GM18870 (cell line): ENCODE data around the gene CCDC78.

Source experiments
- ATAC-seq: cut with Tn5 transposase; IDR thresholded peaks from one replicate; pipeline ENCODE4 v1.9.1; 2021; ENCODE audit warnings: moderate library complexity; ENCODE audit not compliant: unreplicated experiment

The CCDC78 gene

DNA sequence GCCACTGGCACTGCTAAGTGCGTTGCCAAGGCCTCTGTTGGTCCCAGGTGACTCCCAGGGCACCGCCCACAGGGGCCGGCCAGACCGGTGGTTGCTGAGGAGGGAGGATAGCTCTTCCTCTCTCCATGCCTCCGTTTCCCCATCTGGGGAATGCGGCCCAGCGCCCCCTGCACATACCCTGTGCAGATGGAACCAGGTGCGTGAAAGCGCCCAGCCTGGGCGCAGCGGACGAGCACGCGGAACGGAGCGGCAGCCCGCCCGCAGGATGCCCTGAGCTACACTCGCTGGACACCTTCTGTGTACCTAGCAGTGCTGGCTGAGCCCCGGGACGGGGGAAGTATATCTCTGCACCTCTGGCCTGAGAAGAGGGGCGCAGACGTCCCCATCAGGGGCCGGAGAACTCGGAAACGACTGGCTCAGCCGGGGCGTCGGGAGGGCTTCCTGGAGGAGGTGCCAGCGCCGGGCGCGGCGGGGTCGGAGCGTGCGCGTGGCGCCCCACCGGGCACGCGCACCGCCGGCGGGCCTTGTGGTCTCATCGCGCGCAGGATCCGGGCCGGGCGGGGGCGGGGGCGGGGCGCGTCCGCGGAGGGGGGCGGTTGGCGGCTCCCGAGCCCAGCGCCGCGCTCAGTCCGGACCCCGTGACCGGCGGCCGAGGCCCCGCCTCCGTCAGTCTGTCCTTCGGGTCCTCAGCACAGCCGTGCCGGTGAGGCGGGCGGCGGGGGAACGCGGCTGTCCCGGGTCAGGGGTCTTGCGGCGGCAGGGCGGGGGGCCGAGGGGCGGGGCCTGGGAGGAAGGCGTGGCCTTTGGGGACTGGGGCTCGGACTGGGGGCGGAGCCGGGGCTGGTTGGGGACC is at the start of gene CCDC78, which contains the start of gene HAGHL:
Gene CCDC78 (minus strand): TSS at position 6 of the 853 bp plus-strand sequence. CDS start 76 bp downstream, outside the sequence.
Gene HAGHL (plus strand): TSS at position 669 of the 853 bp plus-strand sequence. CDS start 404 bp downstream, outside the sequence.
- ATAC-seq, result no peak

GRCh38 chr16:775236-775796 is 49.1 kb upstream of the CCDC78 start:
- ATAC-seq, result no peak

DNA sequence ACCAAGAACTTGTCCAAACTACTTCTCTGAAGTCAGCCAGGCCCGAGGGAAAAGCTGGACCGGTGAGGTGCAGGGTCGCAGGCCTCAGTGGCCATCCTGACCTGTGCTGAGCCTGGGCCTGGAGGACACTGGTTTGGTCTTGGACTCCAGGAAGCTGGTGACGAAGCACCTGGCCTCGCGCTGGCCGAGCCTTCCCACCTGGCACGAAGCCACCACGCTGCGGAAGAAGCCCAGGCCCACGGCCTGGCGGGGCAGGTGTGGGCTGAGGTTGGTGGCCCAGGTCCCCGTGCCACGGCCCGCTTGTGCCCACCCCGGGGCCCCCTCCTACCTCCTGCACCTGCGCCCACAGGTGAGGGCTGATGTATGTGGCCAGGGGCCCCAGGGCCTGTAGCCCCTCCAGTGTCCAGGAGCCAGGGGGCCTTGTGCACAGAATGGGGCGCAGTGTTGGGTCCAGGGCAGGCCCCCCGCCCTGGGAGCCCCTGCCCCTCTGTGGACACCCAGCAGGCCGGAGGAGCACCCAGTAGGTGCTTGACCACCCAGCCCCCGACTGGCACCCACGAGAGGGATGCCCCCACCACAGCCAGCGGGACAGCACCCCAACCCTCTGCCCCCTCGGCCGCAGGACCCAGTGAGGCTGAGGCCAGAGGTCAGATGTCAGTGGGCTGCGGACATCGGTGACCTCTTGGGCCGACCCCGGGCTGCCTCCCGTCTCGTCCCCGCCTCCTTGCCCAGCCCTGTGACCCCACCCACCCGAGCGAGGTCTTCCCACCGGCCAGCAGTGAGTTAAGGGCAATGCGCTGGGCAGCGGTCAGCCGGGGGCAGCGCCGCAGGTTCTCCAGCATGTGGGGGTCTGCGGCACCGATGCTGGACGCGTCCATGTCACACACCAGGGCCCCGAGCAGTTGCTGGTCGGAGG is 48.1 kb upstream of the CCDC78 start:
- ATAC-seq, result no peak

DNA sequence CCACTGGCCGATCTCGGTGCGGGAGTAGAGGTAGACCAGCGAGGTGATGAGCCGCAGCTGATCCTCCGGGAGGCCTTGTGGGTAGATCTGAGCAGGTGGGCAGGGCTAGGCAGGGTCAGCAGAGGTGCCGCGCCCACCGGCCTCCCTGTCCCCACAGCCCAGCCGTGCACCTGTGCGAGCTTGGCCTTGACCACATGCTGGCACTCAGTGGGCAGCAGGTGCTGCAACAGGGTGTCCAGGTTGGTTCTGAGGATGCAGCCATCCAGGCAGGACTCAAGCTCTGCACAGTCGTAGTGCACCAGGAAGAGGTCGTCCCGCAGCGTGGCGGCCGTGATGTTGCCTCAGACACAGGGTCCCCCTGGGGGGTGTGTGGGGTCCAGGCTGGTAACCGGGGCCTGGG is 46.7 kb upstream of the CCDC78 start:
- ATAC-seq, result no peak

GRCh38 chr16:770411-770810 is 44.2 kb upstream of the CCDC78 start:
- no peak for ATAC-seq

DNA sequence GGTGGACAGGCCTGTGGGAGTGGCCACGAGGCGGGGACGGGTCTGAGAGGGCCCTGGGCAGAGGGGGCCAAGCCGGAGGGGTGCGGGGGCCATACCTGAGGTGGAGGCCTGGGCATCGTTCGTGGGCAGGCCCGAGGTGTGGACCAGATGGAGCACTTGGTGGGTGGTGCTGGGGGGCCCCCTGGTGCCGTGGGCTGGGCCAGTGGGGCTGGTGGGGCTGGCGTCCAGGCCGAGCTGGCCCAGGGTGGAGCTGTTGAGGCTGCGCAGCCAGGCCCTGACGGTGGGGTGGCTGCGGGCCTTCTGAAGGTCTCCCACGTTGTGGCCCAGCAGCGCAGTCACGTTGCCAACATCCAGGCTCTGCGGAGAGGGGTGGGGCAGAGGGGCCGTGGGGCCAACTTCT is 43.7 kb upstream of the CCDC78 start:
- ATAC-seq, result no peak

GRCh38 chr16:769184-769784 is 43.0 kb upstream of the CCDC78 start:
- ATAC-seq, result no peak

GRCh38 chr16:768428-768827 is 42.2 kb upstream of the CCDC78 start:
- ATAC-seq, result no peak

DNA sequence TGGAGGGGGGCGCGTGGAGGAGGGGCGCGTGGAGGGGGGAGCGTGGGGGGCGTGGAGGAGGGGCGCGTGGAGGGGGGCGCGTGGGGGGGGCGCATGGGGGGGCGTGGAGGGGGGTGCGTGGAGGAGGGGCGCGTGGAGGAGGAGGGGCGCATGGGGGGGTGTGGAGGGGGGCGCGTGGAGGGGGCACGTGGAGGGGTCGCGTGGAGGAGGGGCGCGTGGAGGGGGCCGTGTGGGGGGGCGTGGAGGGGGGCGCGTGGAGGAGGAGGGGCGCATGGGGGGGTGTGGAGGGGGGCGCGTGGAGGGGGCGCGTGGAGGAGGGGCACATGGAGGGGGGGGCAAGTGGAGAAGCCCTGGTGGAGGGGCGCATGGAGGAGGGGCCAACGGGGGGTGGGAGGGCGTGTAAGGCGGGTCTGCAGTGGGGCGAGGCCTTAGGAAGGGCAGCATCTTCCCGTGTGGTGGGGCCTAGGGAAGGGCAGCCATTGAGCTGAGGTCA is 41.5 kb upstream of the CCDC78 start:
- ATAC-seq, result no peak

DNA sequence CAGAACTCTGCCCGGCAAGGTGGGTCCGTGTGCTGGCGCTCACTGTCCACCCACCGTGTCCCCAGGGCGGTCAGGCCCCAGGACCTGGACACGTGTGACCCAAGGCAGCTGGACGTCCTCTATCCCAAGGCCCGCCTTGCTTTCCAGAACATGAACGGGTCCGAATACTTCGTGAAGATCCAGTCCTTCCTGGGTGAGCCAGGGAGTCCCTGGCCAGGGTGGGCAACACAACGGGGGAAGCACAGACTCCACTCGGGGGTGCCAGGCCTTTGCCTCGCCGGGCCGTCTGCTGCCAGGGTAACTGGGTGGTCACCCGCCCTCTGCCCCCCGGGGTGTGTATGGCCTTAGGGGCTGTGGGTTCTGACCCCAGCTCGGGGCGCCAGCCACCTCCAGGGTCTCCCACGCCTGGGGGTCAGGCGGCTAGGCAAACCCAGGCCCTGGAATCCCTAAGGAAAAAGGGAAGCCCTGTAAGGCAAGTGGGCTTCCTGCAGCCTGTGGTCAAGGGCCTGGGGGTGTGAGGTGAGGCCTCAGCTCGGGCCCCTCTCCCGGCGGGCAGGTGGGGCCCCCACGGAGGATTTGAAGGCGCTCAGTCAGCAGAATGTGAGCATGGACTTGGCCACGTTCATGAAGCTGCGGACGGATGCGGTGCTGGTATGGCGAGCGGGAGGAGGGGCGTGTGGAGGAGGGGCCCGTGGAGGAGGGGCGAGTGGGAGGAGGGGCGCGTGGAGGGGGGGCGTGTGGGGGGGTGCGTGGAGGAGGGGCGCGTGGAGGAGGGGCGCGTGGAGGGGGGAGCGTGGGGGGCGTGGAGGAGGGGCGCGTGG is 40.8 kb upstream of the CCDC78 start:
- no peak for ATAC-seq

GRCh38 chr16:766008-766819 is 40.0 kb upstream of the CCDC78 start:
- ATAC-seq, result no peak

GRCh38 chr16:765488-765865 is 39.2 kb upstream of the CCDC78 start:
- ATAC-seq, result no peak

DNA sequence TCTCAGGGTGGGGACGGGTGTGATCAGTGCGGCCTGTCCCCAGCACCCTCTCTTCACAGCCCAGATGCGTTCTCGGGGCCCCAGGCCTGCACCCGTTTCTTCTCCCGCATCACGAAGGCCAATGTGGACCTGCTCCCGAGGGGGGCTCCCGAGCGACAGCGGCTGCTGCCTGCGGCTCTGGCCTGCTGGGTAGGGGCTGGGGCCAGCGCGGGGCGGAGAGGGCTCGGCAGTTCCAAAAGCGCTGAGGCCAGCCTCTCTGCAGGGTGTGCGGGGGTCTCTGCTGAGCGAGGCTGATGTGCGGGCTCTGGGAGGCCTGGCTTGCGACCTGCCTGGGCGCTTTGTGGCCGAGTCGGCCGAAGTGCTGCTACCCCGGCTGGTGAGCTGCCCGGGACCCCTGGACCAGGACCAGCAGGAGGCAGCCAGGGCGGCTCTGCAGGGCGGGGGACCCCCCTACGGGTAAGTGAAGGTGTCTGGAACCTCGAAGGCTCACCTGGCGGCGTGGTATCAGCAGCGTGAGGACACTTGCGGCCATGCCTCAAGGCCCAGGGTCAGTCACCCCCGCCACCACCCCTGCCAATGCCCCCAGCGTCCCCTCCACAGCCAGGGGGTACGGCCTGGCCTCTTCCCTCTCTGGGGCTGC is 38.7 kb upstream of the CCDC78 start:
- ATAC-seq, result no peak

- no peak for ATAC-seq
These were observed 38.0 kb upstream of the CCDC78 start for GRCh38 chr16:764184-764750.

DNA sequence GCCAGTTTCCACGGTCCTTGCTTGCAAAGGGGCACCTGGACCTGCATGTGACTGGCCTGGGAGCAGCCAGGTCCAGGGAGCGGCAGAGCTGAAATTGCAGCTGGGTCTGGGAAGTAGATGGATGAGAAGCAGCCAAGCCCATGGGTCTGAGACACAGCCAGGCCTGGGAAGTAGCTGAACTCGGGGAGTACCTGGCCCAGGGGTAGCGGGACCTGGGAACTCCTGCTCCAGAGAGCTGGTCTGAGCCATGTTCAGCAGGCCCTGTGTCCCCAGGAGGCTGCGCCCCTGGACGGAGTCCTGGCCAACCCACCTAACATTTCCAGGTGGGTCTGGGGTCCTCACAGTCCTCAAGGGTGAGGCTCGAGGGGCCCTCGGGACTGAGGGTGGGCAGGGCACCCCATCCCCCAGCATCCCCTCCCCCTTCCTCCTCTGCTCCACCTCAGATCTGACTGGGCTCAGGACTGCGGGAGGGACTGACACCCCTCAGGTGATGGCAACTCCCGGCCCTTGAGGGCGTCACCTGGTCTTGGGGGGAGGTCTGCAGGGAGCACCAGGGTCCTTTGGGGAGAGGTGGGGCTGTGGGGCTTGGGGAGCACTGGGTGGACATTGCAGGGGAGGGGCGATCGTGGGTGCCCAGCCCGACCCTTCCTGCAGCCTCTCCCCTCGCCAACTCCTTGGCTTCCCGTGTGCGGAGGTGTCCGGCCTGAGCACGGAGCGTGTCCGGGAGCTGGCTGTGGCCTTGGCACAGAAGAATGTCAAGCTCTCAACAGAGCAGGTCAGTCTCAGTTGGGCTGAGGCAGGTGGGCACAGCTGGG is 37.3 kb upstream of the CCDC78 start:
- ATAC-seq, result no peak

GRCh38 chr16:762595-763268 is 36.5 kb upstream of the CCDC78 start:
- ATAC-seq, result no peak
